Bone marrow (tissue), 2 donors: ENCODE measurements around the gene PTTG1IP.

ENCODE experiments used
- DNase-seq, 2 donors: peaks; one replicate each; lab custom pipeline; 2025; lab: John Stamatoyannopoulos, UW

The PTTG1IP gene

GRCh38 chr21:44801468-44802395 lies 71.8 kb downstream of the PTTG1IP start, which contains the start of gene UBE2G2:
Gene UBE2G2 (minus strand): TSS chr21:44801820. CDS start chr21:44801748, 72 bp downstream.
- DNase-seq = peak; percentile 57 to 68

- no peak for DNase-seq
Measured at GRCh38 chr21:44800971-44801467, 72.5 kb downstream of the PTTG1IP start.

GRCh38 chr21:44800103-44800502 lies 73.4 kb downstream of the PTTG1IP start:
- no peak for DNase-seq

- no peak for DNase-seq
Measured at GRCh38 chr21:44799646-44800045, 73.8 kb downstream of the PTTG1IP start.
